Liver (tissue), 9 donors: Measurements from ENCODE around the gene MAML3. TPM values are rescaled to one million over a fixed set of nuclear protein-coding genes. Genes with fewer than 3 reads are reported as not detected.

Source experiments
- DNase-seq: peaks from one replicate; pipeline ENCODE4 v3.0.0-alpha.2; 2017; ENCODE audit warnings: low spot score
- H3K27ac ChIP-seq, 2 donors: one replicate each; pipeline ENCODE4 v1.7.0; 2013; ENCODE audit warnings: inconsistent platforms in 2 of 2, low read length in 2 of 2, control low read depth in 1 of 2, low read depth in 1 of 2, mild to moderate bottlenecking in 1 of 2
- H3K27me3 ChIP-seq, 4 donors: one replicate each; pipeline versions ENCODE4 v1.6.1 to v1.7.0; 2013; ENCODE audit warnings: low read length in 3 of 4, inconsistent platforms in 1 of 4, mild to moderate bottlenecking in 1 of 4, moderate library complexity in 1 of 4; ENCODE audit not compliant: control insufficient read depth in 4 of 4, insufficient read depth in 4 of 4
- H3K36me3 ChIP-seq, 4 donors: one replicate each; pipeline versions ENCODE4 v1.6.1 to v1.7.0; 2013; ENCODE audit warnings: low read length in 3 of 4, mild to moderate bottlenecking in 3 of 4, low read depth in 1 of 4, moderate library complexity in 1 of 4; ENCODE audit not compliant: control insufficient read depth in 4 of 4, insufficient read depth in 3 of 4
- H3K4me1 ChIP-seq, 4 donors: one replicate each; pipeline versions ENCODE4 v1.6.1 to v1.7.0; 2013; ENCODE audit warnings: low read length in 3 of 4, mild to moderate bottlenecking in 3 of 4, moderate library complexity in 1 of 4; ENCODE audit not compliant: control insufficient read depth in 4 of 4, insufficient read depth in 4 of 4
- H3K4me3 ChIP-seq, 3 donors: one replicate each; pipeline versions ENCODE4 v1.6.1 to v1.7.0; 2013; ENCODE audit warnings: low read length in 3 of 3, control low read depth in 1 of 3, low read depth in 1 of 3, mild to moderate bottlenecking in 1 of 3
- H3K9ac ChIP-seq, 2 donors: one replicate each; pipeline ENCODE4 v1.7.0; 2013; ENCODE audit warnings: low read length in 2 of 2, mild to moderate bottlenecking in 2 of 2, moderate library complexity in 2 of 2, control low read depth in 1 of 2, low read depth in 1 of 2
- H3K9me3 ChIP-seq, 4 donors: one replicate each; pipeline versions ENCODE4 v1.6.1 to v1.7.0; 2013; ENCODE audit warnings: low read length in 3 of 4; ENCODE audit not compliant: control insufficient read depth in 4 of 4
- EGR1 ChIP-seq, 2 donors: IDR thresholded peaks; 2 replicates each; pipeline ENCODE4 v1.6.1; 2016 to 2018; ENCODE audit warnings: antibody characterized with exemption in 2 of 2, low read depth in 2 of 2
- GABPA ChIP-seq, 2 donors: IDR thresholded peaks in 1 of 2; conservative IDR thresholded peaks in 1 of 2; 2 replicates each; pipeline ENCODE4 v1.6.1; 2016; ENCODE audit warnings: antibody characterized with exemption in 2 of 2, mild to moderate bottlenecking in 1 of 2, moderate library complexity in 1 of 2
- HNF4A ChIP-seq, 2 donors: conservative IDR thresholded peaks; 2 replicates each; pipeline ENCODE4 v1.6.1; 2016; ENCODE audit warnings: antibody characterized with exemption in 2 of 2, mild to moderate bottlenecking in 2 of 2
- RAD21 ChIP-seq, 2 donors: IDR thresholded peaks; 2 replicates each; pipeline ENCODE4 v1.6.1; 2016; ENCODE audit warnings: antibody characterized with exemption in 2 of 2, mild to moderate bottlenecking in 2 of 2
- RXRA ChIP-seq, 2 donors: IDR thresholded peaks; 2 replicates each; pipeline ENCODE4 v1.6.1; 2017 to 2018; ENCODE audit warnings: antibody characterized with exemption in 2 of 2, mild to moderate bottlenecking in 1 of 2
- YY1 ChIP-seq: IDR thresholded peaks from 2 replicates; pipeline ENCODE4 v1.6.1; 2016; ENCODE audit warnings: antibody characterized with exemption, mild to moderate bottlenecking
- WGBS: extraction: QIAGEN DNeasy Blood & Tissue Kit; methylation state at CpG from one replicate; pipeline ENCODE4 v1.1.7; 2013; 5-methylcytosine and 5-hydroxymethylcytosine counted together
- polyA plus RNA-seq, 2 donors: library from polyadenylated mRNA; stranded (reverse) in 1 of 2; unstranded in 1 of 2; fragments of 200-250 nt in 1 of 2; fragments of >200 nt in 1 of 2; fragmentation: Nextera tagmentation in 1 of 2; extraction: Ambion mirVana in 1 of 2; gene quantifications; one replicate each; pipeline versions ENCODE4 v1.2.1 to v1.2.3, GENCODE V29; 2013 to 2015
- total RNA-seq, 2 donors: library from RNA; depleted of rRNA; stranded (reverse); fragments of >200 nt; gene quantifications; one replicate each; pipeline ENCODE4 v1.2.3, GENCODE V29; 2014
- TF ChIP-seq, protein P1 (sequence below): fragments of 150-350 bp; IDR thresholded peaks from 2 replicates; pipeline ENCODE4 v1.5.1; 2017; ENCODE audit warnings: improper control_type of control experiment, low read depth, low read length; ENCODE audit not compliant: missing input control
- TF ChIP-seq, protein P2 (sequence below): IDR thresholded peaks from 2 replicates; pipeline ENCODE4 v1.6.1; 2016; ENCODE audit warnings: antibody characterized with exemption, mild to moderate bottlenecking
- TF ChIP-seq, protein P3 (sequence below): IDR thresholded peaks from 2 replicates; pipeline ENCODE4 v1.6.1; 2016; ENCODE audit warnings: antibody characterized with exemption
- donor health status: healthy.
- donor health status: healthy.
- donor health status: healthy.
- donor health status: healthy.
- donor health status: healthy.

The MAML3 gene
- total and polyA plus RNA-seq, 4 donors: 1.3 to 4.3 (median 2.7) TPM

DNA sequence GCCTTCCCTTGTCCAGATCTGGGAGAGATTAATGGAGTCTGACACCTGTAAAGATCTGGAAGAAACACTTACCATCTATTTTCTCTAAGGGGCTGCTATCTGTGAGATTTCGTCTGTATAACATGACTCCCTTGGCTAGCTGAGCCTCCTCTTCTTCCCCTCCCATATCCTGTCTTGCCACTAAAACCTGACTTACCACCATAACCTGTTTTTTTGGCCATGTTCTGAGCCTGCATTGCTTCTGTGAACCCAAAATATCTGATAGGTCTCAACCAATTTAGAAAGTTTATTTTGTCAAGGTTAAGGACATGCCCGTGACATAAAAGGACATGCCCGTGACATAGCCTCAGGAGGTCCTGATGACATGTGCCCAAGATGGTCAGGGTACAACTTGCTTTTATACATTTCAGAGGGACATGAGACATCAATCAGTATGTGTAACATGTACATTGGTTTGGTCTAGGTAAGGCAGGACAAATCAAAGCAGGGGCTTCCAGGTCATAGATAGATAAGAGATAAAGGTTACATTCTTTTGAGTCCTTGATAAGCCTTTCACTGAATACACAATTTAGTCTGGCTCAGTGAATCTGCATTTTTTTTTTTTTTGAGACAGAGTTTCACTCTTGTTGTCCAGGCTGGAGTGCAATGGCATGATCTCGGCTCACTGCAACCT is 476.9 kb downstream of the MAML3 start (continued):
- TF ChIP-seq, protein P1, sequence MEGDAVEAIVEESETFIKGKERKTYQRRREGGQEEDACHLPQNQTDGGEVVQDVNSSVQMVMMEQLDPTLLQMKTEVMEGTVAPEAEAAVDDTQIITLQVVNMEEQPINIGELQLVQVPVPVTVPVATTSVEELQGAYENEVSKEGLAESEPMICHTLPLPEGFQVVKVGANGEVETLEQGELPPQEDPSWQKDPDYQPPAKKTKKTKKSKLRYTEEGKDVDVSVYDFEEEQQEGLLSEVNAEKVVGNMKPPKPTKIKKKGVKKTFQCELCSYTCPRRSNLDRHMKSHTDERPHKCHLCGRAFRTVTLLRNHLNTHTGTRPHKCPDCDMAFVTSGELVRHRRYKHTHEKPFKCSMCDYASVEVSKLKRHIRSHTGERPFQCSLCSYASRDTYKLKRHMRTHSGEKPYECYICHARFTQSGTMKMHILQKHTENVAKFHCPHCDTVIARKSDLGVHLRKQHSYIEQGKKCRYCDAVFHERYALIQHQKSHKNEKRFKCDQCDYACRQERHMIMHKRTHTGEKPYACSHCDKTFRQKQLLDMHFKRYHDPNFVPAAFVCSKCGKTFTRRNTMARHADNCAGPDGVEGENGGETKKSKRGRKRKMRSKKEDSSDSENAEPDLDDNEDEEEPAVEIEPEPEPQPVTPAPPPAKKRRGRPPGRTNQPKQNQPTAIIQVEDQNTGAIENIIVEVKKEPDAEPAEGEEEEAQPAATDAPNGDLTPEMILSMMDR: no peak
- TF ChIP-seq GABPA (IDR thresholded peaks at IDR 0.05 in 1 of 2, conservative IDR thresholded peaks at IDR 0.05 in 1 of 2): no peak
- no peak for TF ChIP-seq YY1
- TF ChIP-seq HNF4A (conservative IDR thresholded peaks at IDR 0.05): peak; percentile 19 to 23
- no peak for TF ChIP-seq RAD21 (IDR thresholded peaks at IDR 0.05)
- no peak for TF ChIP-seq EGR1 (IDR thresholded peaks at IDR 0.05; ENCODE audit: low read depth in 2 of 2)
- peak; percentile 27 to 31 for TF ChIP-seq RXRA (IDR thresholded peaks at IDR 0.05)

DNA sequence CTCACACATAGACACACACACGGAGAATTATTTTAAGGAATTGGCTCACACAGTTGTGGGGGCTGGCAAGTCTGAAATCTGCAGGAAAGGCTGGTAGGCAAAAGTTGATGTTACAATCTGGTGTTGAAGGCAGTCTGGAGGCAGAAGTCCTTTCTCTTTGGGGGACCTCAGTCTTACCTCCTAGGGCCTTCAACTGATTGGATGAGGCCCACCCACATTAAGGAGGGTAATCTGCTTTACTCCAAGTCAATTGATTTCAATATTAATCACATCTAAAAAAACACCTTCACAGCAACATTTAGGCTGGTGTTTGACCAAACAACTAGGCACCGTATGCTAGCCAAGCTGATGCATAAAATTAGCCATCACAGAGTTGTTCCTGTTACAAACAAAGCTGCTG is 477.6 kb downstream of the MAML3 start:
- TF ChIP-seq, protein P2, sequence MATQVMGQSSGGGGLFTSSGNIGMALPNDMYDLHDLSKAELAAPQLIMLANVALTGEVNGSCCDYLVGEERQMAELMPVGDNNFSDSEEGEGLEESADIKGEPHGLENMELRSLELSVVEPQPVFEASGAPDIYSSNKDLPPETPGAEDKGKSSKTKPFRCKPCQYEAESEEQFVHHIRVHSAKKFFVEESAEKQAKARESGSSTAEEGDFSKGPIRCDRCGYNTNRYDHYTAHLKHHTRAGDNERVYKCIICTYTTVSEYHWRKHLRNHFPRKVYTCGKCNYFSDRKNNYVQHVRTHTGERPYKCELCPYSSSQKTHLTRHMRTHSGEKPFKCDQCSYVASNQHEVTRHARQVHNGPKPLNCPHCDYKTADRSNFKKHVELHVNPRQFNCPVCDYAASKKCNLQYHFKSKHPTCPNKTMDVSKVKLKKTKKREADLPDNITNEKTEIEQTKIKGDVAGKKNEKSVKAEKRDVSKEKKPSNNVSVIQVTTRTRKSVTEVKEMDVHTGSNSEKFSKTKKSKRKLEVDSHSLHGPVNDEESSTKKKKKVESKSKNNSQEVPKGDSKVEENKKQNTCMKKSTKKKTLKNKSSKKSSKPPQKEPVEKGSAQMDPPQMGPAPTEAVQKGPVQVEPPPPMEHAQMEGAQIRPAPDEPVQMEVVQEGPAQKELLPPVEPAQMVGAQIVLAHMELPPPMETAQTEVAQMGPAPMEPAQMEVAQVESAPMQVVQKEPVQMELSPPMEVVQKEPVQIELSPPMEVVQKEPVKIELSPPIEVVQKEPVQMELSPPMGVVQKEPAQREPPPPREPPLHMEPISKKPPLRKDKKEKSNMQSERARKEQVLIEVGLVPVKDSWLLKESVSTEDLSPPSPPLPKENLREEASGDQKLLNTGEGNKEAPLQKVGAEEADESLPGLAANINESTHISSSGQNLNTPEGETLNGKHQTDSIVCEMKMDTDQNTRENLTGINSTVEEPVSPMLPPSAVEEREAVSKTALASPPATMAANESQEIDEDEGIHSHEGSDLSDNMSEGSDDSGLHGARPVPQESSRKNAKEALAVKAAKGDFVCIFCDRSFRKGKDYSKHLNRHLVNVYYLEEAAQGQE: no peak
- TF ChIP-seq, protein P1: no peak
- TF ChIP-seq, protein P3, sequence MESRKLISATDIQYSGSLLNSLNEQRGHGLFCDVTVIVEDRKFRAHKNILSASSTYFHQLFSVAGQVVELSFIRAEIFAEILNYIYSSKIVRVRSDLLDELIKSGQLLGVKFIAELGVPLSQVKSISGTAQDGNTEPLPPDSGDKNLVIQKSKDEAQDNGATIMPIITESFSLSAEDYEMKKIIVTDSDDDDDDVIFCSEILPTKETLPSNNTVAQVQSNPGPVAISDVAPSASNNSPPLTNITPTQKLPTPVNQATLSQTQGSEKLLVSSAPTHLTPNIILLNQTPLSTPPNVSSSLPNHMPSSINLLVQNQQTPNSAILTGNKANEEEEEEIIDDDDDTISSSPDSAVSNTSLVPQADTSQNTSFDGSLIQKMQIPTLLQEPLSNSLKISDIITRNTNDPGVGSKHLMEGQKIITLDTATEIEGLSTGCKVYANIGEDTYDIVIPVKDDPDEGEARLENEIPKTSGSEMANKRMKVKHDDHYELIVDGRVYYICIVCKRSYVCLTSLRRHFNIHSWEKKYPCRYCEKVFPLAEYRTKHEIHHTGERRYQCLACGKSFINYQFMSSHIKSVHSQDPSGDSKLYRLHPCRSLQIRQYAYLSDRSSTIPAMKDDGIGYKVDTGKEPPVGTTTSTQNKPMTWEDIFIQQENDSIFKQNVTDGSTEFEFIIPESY: no peak
- Histone ChIP-seq H3K4me1 (peaks cover 3 to 29% (median 8%) of the 10 kb centered on the region in 4 donors), H3K9ac (no peak overlapping the region), H3K36me3 (peaks cover 2 to 22% (median 15%) of the 10 kb centered on the region in 4 donors), H3K27me3 (no peaks in the 10 kb centered on the region), H3K27ac (no peak overlapping the region), H3K4me3 (no peak overlapping the region), H3K9me3 (no peaks in the 10 kb centered on the region)
- WGBS: 77% methylated on average over 2 of the region's 2 CpGs
- no peak for DNase-seq
